GM12875 (cell line): ENCODE results near the gene ABTB1.

Source experiments
- H3K4me3 ChIP-seq: one replicate; pipeline ENCODE4 v1.5.1; 2011; ENCODE audit warnings: low read depth, low read length, control low read depth
- TF ChIP-seq, protein P1 (sequence below): IDR thresholded peaks from 2 replicates; pipeline ENCODE4 v1.5.1; 2011; ENCODE audit warnings: low read depth, mild to moderate bottlenecking, control low read depth, inconsistent platforms, low read length, moderate library complexity, borderline replicate concordance; ENCODE audit not compliant: insufficient read depth

The ABTB1 gene

GRCh38 chr3:127717357-127718244, 44.8 kb downstream of the ABTB1 start:
- TF ChIP-seq, protein P1, sequence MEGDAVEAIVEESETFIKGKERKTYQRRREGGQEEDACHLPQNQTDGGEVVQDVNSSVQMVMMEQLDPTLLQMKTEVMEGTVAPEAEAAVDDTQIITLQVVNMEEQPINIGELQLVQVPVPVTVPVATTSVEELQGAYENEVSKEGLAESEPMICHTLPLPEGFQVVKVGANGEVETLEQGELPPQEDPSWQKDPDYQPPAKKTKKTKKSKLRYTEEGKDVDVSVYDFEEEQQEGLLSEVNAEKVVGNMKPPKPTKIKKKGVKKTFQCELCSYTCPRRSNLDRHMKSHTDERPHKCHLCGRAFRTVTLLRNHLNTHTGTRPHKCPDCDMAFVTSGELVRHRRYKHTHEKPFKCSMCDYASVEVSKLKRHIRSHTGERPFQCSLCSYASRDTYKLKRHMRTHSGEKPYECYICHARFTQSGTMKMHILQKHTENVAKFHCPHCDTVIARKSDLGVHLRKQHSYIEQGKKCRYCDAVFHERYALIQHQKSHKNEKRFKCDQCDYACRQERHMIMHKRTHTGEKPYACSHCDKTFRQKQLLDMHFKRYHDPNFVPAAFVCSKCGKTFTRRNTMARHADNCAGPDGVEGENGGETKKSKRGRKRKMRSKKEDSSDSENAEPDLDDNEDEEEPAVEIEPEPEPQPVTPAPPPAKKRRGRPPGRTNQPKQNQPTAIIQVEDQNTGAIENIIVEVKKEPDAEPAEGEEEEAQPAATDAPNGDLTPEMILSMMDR: no peak
- H3K4me3 ChIP-seq: no peak overlapping the region

DNA sequence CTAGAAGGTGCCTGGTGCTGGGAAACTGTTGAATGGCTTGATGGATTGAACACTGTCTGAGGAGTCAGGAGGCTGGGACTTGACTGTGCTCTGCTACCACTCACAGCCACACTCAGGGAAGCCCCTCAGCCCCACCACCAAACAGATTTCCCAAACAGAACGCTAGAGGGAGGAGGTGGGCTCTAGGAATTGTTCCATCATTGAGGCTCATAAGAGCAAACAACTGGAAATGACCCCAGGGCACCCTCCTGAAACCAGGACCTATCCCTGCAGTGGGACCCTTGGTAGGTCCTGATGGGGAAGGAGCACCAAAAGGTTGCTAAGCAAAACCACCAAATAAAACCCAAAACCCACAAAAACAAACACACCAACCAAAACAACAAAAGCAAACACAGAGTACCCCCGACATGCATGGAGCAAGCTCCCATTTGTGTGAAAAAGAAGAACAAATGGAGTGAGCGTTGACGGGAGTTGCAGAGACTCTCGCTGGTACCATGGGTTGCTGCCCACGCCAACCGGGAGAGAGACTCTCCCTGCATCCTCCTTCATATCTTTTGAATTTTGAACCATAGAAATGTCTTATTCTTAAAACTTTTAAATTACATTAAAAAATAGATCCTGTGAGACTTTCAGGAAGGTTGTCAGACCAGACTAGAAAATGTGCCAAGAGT, 45.6 kb downstream of the ABTB1 start:
- TF ChIP-seq, protein P1: no peak
- H3K4me3 ChIP-seq: no peak overlapping the region

DNA sequence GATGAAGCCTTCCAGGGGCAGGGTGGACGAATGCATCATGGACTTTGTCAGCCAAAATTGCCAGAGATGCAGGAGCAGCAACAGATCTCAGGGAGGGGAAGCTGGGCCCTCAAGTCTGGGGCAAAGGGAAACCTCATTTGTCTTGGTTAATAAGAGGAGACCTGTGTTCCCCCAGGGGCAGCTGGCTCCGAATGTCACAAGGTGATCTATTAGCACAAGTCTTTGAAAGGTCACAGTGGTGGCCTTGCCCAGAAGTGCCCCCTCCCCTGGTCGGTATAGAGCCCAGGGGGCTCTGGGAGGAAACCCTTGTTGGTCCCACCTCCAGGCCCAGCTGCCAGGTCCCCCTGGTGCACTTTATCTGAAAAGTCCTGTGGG, 46.2 kb downstream of the ABTB1 start:
- TF ChIP-seq, protein P1: no peak
- no peak overlapping the region for H3K4me3 ChIP-seq

DNA sequence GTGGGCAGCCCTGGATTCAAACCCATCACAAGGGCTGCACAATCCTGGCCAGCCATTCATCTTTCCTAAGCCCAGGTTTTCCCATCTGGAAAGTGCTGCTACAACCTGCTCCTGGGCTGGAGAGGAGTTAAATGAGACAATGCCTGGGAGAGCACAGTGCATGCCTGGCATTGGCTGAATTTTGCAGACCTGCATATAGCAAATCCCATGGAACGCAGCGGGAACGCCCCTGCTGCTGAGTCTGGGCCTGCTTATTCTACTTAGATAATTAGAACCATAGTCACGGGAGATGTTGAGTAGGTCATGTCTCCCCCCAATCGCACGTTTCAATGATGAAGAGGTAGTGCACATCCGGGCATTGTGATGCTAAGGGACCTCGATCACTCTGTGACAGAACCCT, 46.6 kb downstream of the ABTB1 start:
- TF ChIP-seq, protein P1: no peak
- no peak overlapping the region for H3K4me3 ChIP-seq

- no peak overlapping the region for H3K4me3 ChIP-seq
- TF ChIP-seq, protein P1: no peak
Observed at GRCh38 chr3:127720161-127720823, 47.5 kb downstream of the ABTB1 start.

DNA sequence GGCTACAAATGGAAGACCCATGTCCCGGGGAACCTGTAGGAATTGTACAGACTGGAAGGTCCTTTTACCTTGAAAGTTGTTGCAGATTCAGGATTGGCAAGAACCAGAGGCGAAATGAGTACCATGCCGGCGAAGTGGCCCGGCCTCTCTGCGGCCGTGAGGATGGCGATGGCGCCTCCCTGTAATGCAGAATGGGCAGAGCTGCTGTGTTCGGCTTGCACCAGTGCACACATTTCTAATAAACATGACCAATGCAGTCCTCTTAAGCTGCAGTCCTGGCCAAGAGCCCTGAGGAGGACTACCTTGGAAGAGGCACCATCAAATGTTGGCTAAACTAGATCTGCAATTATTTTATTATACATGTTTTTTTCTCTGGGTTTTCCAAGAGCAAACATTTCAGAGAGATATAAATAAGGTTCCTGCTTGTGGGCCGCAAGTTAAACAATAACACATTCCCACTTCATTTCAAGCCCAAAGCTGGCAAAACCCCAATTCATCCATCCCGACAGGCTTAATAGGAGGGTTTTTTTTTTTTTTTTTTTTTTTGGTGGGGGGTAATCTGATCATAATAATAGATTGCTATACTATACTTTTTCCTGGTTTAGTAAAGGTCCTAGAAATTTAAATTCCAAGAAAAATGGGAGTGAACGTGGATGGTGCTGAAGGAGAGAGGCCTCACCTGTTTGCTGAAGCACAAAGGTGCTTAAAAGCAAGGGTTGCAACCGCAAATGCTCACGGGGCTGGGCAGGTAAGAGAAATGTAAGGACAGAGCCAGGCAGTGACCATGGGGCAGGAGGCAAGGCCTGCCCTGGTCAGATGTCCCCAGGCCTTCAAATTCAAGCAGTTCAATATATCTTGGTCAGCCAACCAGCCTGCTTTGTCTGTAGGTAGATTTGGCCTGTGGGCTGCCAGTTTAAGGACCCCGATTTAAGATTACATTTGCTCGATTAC, 48.5 kb downstream of the ABTB1 start:
- H3K4me3 ChIP-seq: no peak overlapping the region
- TF ChIP-seq, protein P1: no peak
